ENCODE data around the gene PPIA. TPM values are rescaled to one million over a fixed set of nuclear protein-coding genes. Genes with fewer than 3 reads are reported as not detected.

The PPIA gene
- polyA plus RNA-seq, 3 donors = 1,223 to 1,327 (median 1,239) TPM

Other genes with a start within 250 kb of the PPIA start
- 100 to 1,000 TPM in 2 of 3 donors, 10 to 100 TPM in 1; 85.4 to 122 (median 117) TPM for gene DDX56, start 222.8 kb upstream of the PPIA start, polyA plus RNA-seq (ENCODE audit: insufficient read length in 3 of 3)
- gene TMED4, start 214.4 kb upstream of the PPIA start, polyA plus RNA-seq (ENCODE audit: insufficient read length in 3 of 3) = 100 to 1,000 TPM; 123 to 177 (median 168) TPM
- 10 to 100 TPM; 87.9 to 96.6 (median 96.4) TPM for gene OGDH, start 190.1 kb upstream of the PPIA start, polyA plus RNA-seq (ENCODE audit: insufficient read length in 3 of 3)
- gene ZMIZ2, start 47.8 kb upstream of the PPIA start, polyA plus RNA-seq (ENCODE audit: insufficient read length in 3 of 3) = 10 to 100 TPM; 65.3 to 96.2 (median 94.6) TPM
- 100 to 1,000 TPM; 222 to 245 (median 235) TPM for gene H2AZ2, start 51.4 kb downstream of the PPIA start, polyA plus RNA-seq (ENCODE audit: insufficient read length in 3 of 3)
- 10 to 100 TPM; 26.8 to 36.7 (median 34.6) TPM for gene PURB, start 88.8 kb downstream of the PPIA start, polyA plus RNA-seq (ENCODE audit: insufficient read length in 3 of 3)
- gene MYO1G, start 182.3 kb downstream of the PPIA start, polyA plus RNA-seq (ENCODE audit: insufficient read length in 3 of 3) = under 1 TPM; 0.62 to 0.74 (median 0.64) TPM
- 10 to 100 TPM; 29.2 to 34.4 (median 31.1) TPM for gene CCM2, start 203.5 kb downstream of the PPIA start, polyA plus RNA-seq (ENCODE audit: insufficient read length in 3 of 3)